AG09309 (cell line): ENCODE results near the gene ABR.

ENCODE experiments used
- DNase-seq: peaks from one replicate; pipeline ENCODE4 v3.0.0-alpha.2; 2010; ENCODE audit warnings: low read depth
- H3K4me3 ChIP-seq: 2 replicates; pipeline ENCODE4 v1.5.1; 2011; ENCODE audit warnings: mild to moderate bottlenecking, low read depth, low read length, moderate library complexity; ENCODE audit not compliant: control insufficient read depth
- TF ChIP-seq, protein P1 (sequence below): IDR thresholded peaks from 2 replicates; pipeline ENCODE4 v1.5.1; 2011; ENCODE audit warnings: mild to moderate bottlenecking, low read depth, low read length, inconsistent platforms; ENCODE audit not compliant: insufficient read depth, control insufficient read depth; ENCODE audit errors: missing control alignments

The ABR gene

DNA sequence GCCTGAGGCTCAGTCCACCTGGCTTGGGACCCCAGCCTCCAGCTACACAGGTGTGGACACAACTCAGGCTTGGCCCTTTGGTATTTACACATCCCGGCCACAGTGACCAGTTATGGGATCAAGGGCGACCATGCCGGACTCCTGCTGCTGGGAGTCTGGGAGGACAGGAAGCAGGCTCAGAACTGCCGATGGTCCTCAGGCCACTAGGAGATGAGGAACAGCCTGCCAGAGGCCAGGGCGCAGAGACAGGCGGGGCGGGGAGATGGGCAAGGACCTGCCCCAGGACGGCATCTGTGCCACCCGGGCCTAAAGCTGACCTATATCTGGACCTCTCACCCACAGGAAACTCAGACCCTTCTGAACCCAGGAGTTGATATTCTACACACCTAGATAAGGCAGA is 212.7 kb downstream of the ABR start:
- TF ChIP-seq, protein P1, sequence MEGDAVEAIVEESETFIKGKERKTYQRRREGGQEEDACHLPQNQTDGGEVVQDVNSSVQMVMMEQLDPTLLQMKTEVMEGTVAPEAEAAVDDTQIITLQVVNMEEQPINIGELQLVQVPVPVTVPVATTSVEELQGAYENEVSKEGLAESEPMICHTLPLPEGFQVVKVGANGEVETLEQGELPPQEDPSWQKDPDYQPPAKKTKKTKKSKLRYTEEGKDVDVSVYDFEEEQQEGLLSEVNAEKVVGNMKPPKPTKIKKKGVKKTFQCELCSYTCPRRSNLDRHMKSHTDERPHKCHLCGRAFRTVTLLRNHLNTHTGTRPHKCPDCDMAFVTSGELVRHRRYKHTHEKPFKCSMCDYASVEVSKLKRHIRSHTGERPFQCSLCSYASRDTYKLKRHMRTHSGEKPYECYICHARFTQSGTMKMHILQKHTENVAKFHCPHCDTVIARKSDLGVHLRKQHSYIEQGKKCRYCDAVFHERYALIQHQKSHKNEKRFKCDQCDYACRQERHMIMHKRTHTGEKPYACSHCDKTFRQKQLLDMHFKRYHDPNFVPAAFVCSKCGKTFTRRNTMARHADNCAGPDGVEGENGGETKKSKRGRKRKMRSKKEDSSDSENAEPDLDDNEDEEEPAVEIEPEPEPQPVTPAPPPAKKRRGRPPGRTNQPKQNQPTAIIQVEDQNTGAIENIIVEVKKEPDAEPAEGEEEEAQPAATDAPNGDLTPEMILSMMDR = no peak
- H3K4me3 ChIP-seq = no peak overlapping the region
- no peak for DNase-seq

DNA sequence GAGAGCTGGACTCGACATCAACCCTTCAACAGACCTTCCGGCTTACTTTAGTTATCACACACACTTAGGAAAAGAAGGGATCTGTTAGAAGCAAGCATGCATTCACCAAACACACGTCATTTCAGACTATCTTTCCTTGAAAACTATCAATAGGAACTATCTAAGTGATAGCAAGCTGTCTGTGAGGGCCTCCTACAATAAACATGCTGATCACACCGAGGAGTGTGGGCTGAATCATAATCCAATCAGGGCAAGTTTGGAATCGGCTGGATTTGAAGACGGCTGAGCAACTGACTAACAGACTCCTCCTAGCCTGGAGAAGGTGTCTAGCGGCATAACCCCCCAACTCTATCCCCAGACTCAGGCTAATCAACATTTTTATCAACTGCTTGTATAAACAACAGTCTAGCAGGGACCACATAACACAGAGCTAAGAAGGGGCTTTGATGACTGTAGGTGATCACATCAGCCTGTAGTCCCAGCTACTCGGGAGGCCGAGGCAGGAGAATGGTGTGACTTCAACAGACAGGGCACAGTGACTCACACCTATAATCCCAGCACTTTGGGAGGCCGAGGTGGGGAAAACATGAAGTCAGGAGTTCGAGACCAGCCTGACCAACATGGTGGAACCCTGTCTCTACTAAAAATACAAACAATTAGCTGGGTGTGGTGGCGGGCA is 214.3 kb downstream of the ABR start:
- DNase-seq = no peak
- TF ChIP-seq, protein P1 = no peak
- H3K4me3 ChIP-seq = no peak overlapping the region

DNA sequence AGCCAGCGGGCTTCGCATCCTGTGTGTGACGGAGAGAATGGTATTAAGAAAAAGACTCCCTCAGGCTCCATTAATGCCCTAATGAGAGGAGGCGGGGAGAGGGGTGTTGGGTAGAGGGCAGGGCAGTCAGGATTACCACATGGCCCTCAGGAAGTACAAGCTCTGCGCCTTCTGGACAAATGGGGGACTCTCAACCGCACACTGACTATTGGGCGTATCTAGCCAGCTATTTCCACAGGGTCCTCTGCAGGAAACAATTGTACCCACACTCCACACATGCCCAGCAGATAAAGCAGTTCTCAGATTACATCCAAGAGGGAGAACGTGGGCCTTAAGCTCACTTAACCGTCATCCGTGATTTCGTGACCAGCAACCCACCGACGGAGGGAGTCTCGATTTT is 214.9 kb downstream of the ABR start:
- no peak for DNase-seq
- TF ChIP-seq, protein P1 = no peak
- H3K4me3 ChIP-seq = no peak overlapping the region

DNA sequence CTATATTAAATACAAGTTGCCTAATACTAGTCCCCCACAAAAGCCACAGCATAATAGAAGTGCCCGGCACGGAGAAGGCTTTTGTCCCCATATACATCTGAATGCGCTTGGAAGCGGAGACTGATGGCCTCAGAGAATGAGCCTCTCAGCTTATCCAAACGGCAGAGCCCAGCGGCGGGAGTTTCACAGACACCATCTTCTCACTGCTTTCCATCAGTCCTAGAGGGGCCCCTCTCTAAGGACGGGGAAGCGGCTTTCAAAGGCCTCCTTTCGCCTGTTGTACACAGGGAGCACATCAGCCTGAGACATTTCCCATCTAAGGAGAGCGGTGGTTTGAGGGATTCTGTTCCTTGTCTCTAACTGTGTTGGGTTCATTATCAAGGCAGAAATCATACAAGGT is 217.1 kb downstream of the ABR start:
- no peak overlapping the region for H3K4me3 ChIP-seq
- no peak for DNase-seq
- TF ChIP-seq, protein P1 = no peak

DNA sequence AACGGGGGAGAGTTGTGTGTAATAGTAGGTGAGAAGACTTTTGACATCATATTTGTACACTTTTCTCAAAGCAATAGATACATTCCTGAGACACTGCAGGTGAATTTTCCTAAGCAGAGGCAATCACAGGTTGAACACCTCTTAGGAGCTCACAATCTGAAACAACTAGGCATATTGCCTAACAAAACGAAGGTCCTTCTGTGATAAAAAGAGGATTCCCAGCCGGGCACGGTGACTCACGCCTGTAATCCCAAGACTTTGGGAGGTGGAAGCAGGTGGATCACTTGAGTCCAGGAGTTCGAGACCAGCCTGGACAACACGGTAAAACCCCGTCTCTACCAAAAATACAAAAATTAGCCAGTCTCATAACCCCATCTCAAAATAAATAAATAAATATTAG is 217.6 kb downstream of the ABR start:
- H3K4me3 ChIP-seq = no peak overlapping the region
- TF ChIP-seq, protein P1 = no peak
- no peak for DNase-seq

DNA sequence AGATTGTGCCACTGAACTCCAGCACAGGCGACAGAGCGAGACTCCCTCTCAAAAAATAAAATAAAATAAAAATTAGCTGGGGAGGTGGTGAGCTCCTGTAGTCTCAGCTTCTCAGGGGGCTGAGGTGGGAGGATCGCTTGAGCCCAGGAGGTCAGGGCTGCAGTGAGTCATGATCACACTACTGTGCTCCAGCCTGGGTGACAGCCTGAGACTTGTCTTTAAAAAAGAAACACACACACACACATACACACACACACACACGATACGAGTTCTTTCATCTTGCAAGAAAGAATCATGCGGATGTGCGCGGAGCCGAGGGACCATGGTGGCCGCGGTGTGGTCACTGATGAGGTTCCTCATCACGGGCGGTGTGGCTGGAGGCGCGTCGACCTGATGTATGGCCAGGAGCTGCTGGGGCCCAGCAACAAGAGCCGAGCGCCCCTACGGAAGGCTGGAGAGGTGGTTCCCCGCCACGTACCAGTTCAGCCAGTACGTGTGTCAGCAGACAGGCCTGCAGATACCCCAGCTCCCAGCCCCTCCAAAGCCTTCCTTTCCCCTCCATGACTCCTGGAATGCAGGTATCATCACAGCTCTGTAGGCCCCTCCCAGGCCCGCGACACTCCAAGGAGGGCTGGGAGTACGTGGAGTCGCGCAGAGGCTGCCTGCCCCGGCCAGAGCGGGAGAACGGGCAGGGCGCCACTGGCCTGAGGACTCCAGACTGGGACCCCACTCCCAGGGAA is 220.9 kb downstream of the ABR start:
- TF ChIP-seq, protein P1 = no peak
- no peak overlapping the region for H3K4me3 ChIP-seq
- no peak for DNase-seq
